Measurements from ENCODE around the gene GRPEL1. TPM values are rescaled to one million over a fixed set of nuclear protein-coding genes. Genes with fewer than 3 reads are reported as not detected.

Gene GRPEL1
- total and polyA plus RNA-seq, 2 of the 4 experiments (the other 2 are of a cell fraction) = 33.0 to 33.9 TPM

DNA sequence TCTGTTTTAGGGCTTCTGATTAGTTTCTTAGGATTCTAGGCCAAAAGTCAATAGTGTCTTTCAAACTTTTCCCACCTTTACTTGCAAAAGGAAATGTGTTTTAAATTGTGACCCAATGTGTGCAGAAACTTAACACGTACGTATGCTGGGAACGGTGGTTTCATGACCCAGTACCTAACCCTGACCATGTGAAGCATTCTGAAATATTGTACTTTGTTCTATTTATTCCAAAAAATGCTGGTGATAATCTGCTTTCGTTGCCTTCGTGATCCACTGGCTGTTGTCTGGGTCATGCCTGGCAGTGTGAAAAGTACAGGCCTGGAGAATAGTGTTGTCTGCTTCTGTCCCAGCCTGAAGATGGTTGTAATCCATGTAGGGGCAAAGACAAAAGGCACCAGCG is 51.4 kb downstream of the GRPEL1 start:
- intact Hi-C loops (cut with micrococcal nuclease) (no loop called here), dilution Hi-C loops (cut with HindIII; ENCODE audit: low sequenced_read_pairs, unreplicated experiment) (no loop called here), in situ Hi-C loops (cut with MboI; ENCODE audit: low sequenced_read_pairs) (no loop called here)
- Histone ChIP-seq H4K91ac (ENCODE audit: insufficient read depth, low read depth, low read length) (no peak overlapping the region), H2BK15ac (ENCODE audit: low read depth, low read length) (no peak overlapping the region), H3K14ac (replicated peaks; ENCODE audit: low read depth, low read length) (no peak overlapping the region), H3K9ac (ENCODE audit: low read depth, low read length) (no peak overlapping the region), H3K56ac (ENCODE audit: extremely low read depth, insufficient read depth, low read length) (no peak overlapping the region), H3K4ac (ENCODE audit: low read depth, low read length) (no peak overlapping the region), H4K8ac (ENCODE audit: low read depth in 2 of 2, low read length in 2 of 2) (no peak overlapping the region), H2BK20ac (ENCODE audit: low read depth, low read length) (no peak overlapping the region), H3K4me2 (ENCODE audit: low read depth, low read length) (no peak overlapping the region), H4K20me1 (ENCODE audit: insufficient read depth, low read length) (no peaks in the 10 kb centered on the region), H3K18ac (ENCODE audit: low read depth, low read length) (no peak overlapping the region), H3K9me1 (ENCODE audit: insufficient read depth, low read length) (peaks cover 20% of the 10 kb centered on the region), H2AK9ac (replicated peaks; ENCODE audit: low read depth, low read length, poor library complexity) (no peak overlapping the region), H2AK5ac (ENCODE audit: low read depth, low read length) (no peak overlapping the region), H3K79me1 (ENCODE audit: low read depth in 1 of 2, low read length in 2 of 2) (peaks cover 19 to 44% of the 10 kb centered on the region in 2 experiments), H2AFZ (replicated peaks; ENCODE audit: low read length, poor library complexity) (no peak overlapping the region), H4K5ac (ENCODE audit: low read depth, low read length) (no peak overlapping the region), H3K27ac (ENCODE audit: insufficient read depth, low read length) (no peak overlapping the region), H3K9me3 (ENCODE audit: control insufficient read depth, insufficient read depth, low read length) (no peaks in the 10 kb centered on the region), H2BK5ac (ENCODE audit: low read depth, low read length, poor library complexity, severe bottlenecking) (no peak overlapping the region), H3K4me1 (ENCODE audit: control insufficient read depth, insufficient read depth, low read length) (no peaks in the 10 kb centered on the region), H2BK120ac (ENCODE audit: low read depth, low read length) (no peak overlapping the region), H3K36me3 (ENCODE audit: control insufficient read depth, insufficient read depth, low read length) (peaks cover 49% of the 10 kb centered on the region), H3K23ac (ENCODE audit: low read depth, low read length) (no peak overlapping the region), H3K4me3 (ENCODE audit: insufficient read depth, low read depth, low read length) (no peak overlapping the region), H3K27me3 (ENCODE audit: control insufficient read depth, insufficient read depth, low read length) (no peaks in the 10 kb centered on the region)
- ATAC-seq (ENCODE audit: low read depth) (no peak), DNase-seq (no peak)
- no TSS peak for BruUV-seq (replicated peaks)
- ChIA-PET CTCF (interaction anchor here (0.8 kb wide), 1 partner anchor 8 kb away, joined by 3 read pairs; no protein-coding TSS in a partner anchor), POLR2A (ENCODE audit: unreplicated experiment) (no interaction called here)
- WGBS, 2 experiments (ENCODE audit: extremely low coverage in 2 of 2, insufficient read length in 1 of 2) = no CpG with 5 or more reads among the region's 6 CpGs
- TF ChIP-seq MXI1 (IDR thresholded peaks at IDR 0.05; ENCODE audit: borderline replicate concordance, low read depth, low read length) (no peak), CTCF (conservative IDR thresholded peaks at IDR 0.05; ENCODE audit: low read depth, low read length) (no peak), MAZ (IDR thresholded peaks at IDR 0.05; ENCODE audit: borderline replicate concordance, low read depth, low read length) (no peak), RAD21 (IDR thresholded peaks at IDR 0.05; ENCODE audit: low read length) (no peak), FOS (IDR thresholded peaks at IDR 0.05; ENCODE audit: low read depth, low read length) (no peak), SMC3 (IDR thresholded peaks at IDR 0.05; ENCODE audit: low read depth, low read length) (no peak), CEBPB (IDR thresholded peaks at IDR 0.05; ENCODE audit: low read depth, low read length) (no peak), CHD1 (IDR thresholded peaks at IDR 0.05; ENCODE audit: low read depth, low read length) (no peak), NFE2L2 (IDR thresholded peaks at IDR 0.05; ENCODE audit: low read depth, low read length) (no peak), BHLHE40 (IDR thresholded peaks at IDR 0.05; ENCODE audit: low read depth, low read length) (no peak), RFX5 (IDR thresholded peaks at IDR 0.05; ENCODE audit: low read depth, low read length) (no peak), POLR2A (IDR thresholded peaks at IDR 0.05; ENCODE audit: low read depth, low read length) (no peak), RCOR1 (IDR thresholded peaks at IDR 0.05; ENCODE audit: insufficient replicate concordance, low read length) (no peak), MAFK (IDR thresholded peaks at IDR 0.05; ENCODE audit: low read depth, low read length) (no peak)
- TF ChIP-seq, protein P1, sequence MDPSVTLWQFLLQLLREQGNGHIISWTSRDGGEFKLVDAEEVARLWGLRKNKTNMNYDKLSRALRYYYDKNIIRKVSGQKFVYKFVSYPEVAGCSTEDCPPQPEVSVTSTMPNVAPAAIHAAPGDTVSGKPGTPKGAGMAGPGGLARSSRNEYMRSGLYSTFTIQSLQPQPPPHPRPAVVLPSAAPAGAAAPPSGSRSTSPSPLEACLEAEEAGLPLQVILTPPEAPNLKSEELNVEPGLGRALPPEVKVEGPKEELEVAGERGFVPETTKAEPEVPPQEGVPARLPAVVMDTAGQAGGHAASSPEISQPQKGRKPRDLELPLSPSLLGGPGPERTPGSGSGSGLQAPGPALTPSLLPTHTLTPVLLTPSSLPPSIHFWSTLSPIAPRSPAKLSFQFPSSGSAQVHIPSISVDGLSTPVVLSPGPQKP (IDR thresholded peaks at IDR 0.05; ENCODE audit: borderline replicate concordance, low read depth, low read length) = no peak
- TF ChIP-seq, protein P2, sequence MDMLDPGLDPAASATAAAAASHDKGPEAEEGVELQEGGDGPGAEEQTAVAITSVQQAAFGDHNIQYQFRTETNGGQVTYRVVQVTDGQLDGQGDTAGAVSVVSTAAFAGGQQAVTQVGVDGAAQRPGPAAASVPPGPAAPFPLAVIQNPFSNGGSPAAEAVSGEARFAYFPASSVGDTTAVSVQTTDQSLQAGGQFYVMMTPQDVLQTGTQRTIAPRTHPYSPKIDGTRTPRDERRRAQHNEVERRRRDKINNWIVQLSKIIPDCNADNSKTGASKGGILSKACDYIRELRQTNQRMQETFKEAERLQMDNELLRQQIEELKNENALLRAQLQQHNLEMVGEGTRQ (IDR thresholded peaks at IDR 0.05; ENCODE audit: low read depth, low read length) = no peak

Data from IMR-90 (cell line).